ENCODE results near the gene GABPB1. TPM values are rescaled to one million over a fixed set of nuclear protein-coding genes. Genes with fewer than 3 reads are reported as not detected.

Gene GABPB1
- total RNA-seq, 4 donors from 2014 or later = 10.8 to 31.2 (median 20.3) TPM

GRCh38 chr15:50341616-50342136, 13.3 kb downstream of the GABPB1 start:
- H3K9me3 ChIP-seq = no peaks in the 10 kb centered on the region
- TF ChIP-seq POLR2A (IDR thresholded peaks at IDR 0.05) = no peak
- no peak for TF ChIP-seq EP300 (IDR thresholded peaks at IDR 0.05)
- no peak for TF ChIP-seq CTCF (IDR thresholded peaks at IDR 0.05)
- TF ChIP-seq POLR2AphosphoS5 (IDR thresholded peaks at IDR 0.05) = no peak
- no peaks in the 10 kb centered on the region for H3K4me1 ChIP-seq
- 84% methylated on average over 7 of the region's 7 CpGs for WGBS
- H3K36me3 ChIP-seq = no peaks in the 10 kb centered on the region
- no peak overlapping the region for H3K27ac ChIP-seq
- no peak for DNase-seq (ENCODE audit: low spot score in 2 of 2)
- H3K27me3 ChIP-seq = no peaks in the 10 kb centered on the region
- no peak overlapping the region for H3K4me3 ChIP-seq

DNA sequence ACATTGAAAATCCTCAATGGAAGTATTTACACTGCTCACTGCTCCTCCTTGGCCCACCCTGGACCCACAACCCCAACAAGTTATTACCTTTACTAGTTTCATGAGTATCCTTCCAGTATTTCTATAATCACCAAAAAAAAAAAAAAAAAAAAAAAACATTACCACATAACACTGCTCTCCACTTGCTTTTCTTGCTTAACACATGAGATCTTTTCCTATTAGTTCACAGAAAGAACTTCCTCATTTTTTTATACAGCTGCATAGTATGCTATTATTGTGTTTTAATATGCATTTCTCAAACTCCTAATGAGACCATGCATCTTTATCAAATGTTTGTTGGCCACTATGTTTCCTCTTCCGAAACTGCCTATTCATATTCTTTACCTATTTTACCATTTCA, 14.6 kb downstream of the GABPB1 start:
- H3K36me3 ChIP-seq = no peaks in the 10 kb centered on the region
- H3K27me3 ChIP-seq = no peaks in the 10 kb centered on the region
- no peak overlapping the region for H3K27ac ChIP-seq
- no peak for DNase-seq (ENCODE audit: low spot score in 2 of 2)
- 98% methylated on average over 1 of the region's 1 CpG for WGBS
- no peak for TF ChIP-seq EP300 (IDR thresholded peaks at IDR 0.05)
- TF ChIP-seq POLR2A (IDR thresholded peaks at IDR 0.05) = no peak
- no peak for TF ChIP-seq POLR2AphosphoS5 (IDR thresholded peaks at IDR 0.05)
- TF ChIP-seq CTCF (IDR thresholded peaks at IDR 0.05) = no peak
- no peaks in the 10 kb centered on the region for H3K4me1 ChIP-seq
- no peaks in the 10 kb centered on the region for H3K9me3 ChIP-seq
- H3K4me3 ChIP-seq = no peak overlapping the region

DNA sequence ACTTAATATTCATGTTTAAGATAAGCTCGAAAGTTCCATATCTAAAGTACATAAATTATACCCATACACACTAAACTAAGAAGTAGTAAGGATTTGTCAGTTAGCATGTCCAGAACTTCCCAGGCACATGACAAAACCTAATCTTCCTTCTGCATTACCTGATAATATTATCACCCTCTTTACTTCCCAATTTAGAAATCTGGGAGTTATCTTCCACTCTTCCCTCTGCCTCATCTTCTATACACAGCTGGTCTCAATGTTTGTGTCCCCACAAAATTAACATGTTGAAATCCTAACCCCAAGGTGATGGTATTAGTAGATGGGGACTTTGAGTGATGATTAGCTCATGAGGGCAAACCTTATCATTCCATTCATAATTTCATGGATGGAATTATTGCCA, 15.3 kb downstream of the GABPB1 start:
- WGBS = 91% methylated on average over 1 of the region's 1 CpG
- no peak for DNase-seq (ENCODE audit: low spot score in 2 of 2)
- H3K27ac ChIP-seq = no peak overlapping the region
- no peaks in the 10 kb centered on the region for H3K9me3 ChIP-seq
- TF ChIP-seq POLR2AphosphoS5 (IDR thresholded peaks at IDR 0.05) (no peak), CTCF (IDR thresholded peaks at IDR 0.05) (no peak), EP300 (IDR thresholded peaks at IDR 0.05) (no peak), POLR2A (IDR thresholded peaks at IDR 0.05) (no peak)
- no peaks in the 10 kb centered on the region for H3K36me3 ChIP-seq
- no peak overlapping the region for H3K4me3 ChIP-seq
- no peaks in the 10 kb centered on the region for H3K27me3 ChIP-seq
- H3K4me1 ChIP-seq = no peaks in the 10 kb centered on the region

DNA sequence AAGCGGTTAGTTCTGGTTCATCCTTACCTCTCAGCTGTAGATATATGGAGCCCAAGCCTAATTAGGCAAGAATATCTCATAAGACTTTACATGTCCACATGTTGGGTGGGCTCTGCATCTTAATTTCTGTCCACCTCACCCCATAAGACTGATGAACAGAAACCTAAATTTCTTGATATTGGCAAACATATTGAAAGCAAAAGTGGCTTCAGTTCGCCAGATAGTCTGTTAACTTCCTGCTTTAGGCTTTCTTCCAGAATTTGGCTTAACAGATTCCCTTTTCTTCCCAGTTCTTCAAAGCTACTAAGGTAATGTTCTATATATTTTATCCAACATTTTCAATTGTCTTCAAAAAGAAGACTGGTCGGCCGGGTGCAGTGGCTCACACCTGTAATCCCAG, 19.7 kb downstream of the GABPB1 start:
- no peak for DNase-seq (ENCODE audit: low spot score in 2 of 2)
- no peaks in the 10 kb centered on the region for H3K9me3 ChIP-seq

DNA sequence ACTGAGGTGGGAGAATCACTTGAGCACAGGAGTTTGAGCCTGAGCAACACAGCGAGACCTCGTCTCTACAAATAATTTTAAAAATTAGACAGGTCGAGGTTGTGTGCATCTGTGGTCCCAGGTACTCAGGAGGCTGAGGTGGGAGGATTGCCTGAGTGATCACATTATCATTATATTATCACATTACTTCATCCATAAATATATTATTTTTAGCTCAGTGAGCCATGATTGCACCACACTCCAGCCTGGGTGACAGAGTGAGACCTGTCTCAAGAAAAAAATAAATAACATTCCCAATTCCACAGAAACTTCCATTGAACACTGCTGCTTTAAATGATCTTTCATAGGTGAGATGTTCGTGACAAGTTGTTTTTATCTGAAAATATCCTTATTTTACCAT, 21.8 kb downstream of the GABPB1 start:
- Histone ChIP-seq H3K9me3 (no peaks in the 10 kb centered on the region), H3K27me3 (no peaks in the 10 kb centered on the region), H3K36me3 (no peaks in the 10 kb centered on the region), H3K4me3 (no peak overlapping the region), H3K4me1 (no peaks in the 10 kb centered on the region), H3K27ac (no peak overlapping the region)
- TF ChIP-seq POLR2AphosphoS5 (IDR thresholded peaks at IDR 0.05) (no peak), POLR2A (IDR thresholded peaks at IDR 0.05) (no peak), EP300 (IDR thresholded peaks at IDR 0.05) (no peak), CTCF (IDR thresholded peaks at IDR 0.05) (no peak)
- 97% methylated on average over 4 of the region's 4 CpGs for WGBS
- no peak for DNase-seq (ENCODE audit: low spot score in 2 of 2)

More for the DNA sequence above, 19.7 kb downstream of the GABPB1 start:
- 92% methylated on average over 4 of the region's 4 CpGs for WGBS
- Histone ChIP-seq H3K36me3 (no peaks in the 10 kb centered on the region), H3K4me3 (no peak overlapping the region), H3K4me1 (no peaks in the 10 kb centered on the region), H3K27me3 (no peaks in the 10 kb centered on the region), H3K27ac (no peak overlapping the region)
- no peak for TF ChIP-seq EP300 (IDR thresholded peaks at IDR 0.05)
- no peak for TF ChIP-seq POLR2AphosphoS5 (IDR thresholded peaks at IDR 0.05)
- no peak for TF ChIP-seq POLR2A (IDR thresholded peaks at IDR 0.05)
- TF ChIP-seq CTCF (IDR thresholded peaks at IDR 0.05) = no peak

All from suprapubic skin (tissue), 4 donors.